NCI-H1105 treated with DMSO at 0.1 percent for 48 hours (cell line): Measurements from ENCODE around the gene PBLD.
"Not testable (repeated sequence)": the region's sequence is repeated elsewhere in the genome, so short reads cannot be mapped to it uniquely, and the experiment has no call there.

Source experiments
- DNase-seq: peaks from one replicate; lab custom pipeline; 2025; lab: John Stamatoyannopoulos, UW

PBLD gene

DNA sequence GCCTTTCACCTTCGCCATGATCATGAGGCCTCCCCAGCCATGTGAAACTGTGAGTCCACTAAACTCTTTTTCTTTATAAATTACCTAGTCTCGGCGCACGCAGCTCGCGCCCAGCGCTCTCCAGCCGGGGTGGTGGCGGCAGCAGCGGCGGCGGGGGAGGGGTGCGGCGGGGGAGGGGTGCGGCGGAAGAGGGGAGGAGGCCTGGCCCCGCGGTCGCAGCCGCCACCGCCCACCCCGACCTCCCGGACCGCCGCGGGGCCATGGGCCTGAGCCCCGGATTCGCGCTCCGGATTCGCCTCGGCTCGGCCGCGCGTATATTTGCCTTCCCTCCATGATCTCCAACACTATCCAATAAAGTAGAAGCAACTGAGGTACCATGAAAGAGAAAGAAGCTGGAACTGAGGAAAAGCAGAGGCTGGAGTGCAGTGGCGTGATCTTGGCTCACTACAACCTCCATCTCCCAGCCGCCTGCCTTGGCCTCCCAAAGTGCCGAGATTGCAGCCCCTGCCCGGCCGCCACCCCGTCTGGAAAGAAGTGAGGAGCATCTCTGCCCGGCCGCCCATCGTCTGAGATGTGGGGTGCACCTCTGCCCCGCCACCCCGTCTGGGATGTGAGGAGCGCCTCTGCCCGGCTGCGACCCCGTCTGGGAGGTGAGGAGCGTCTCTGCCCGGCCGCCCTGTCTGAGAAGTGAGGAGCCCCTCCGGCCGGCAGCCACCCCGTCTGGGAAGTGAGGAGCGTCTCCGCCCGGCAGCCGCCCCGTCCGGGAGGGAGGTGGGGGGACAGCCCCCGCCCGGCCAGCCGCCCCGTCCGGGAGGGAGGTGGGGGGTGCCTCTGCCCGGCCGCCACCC, 53.6 kb downstream of the PBLD start:
- not testable (repeated sequence) for DNase-seq

DNA sequence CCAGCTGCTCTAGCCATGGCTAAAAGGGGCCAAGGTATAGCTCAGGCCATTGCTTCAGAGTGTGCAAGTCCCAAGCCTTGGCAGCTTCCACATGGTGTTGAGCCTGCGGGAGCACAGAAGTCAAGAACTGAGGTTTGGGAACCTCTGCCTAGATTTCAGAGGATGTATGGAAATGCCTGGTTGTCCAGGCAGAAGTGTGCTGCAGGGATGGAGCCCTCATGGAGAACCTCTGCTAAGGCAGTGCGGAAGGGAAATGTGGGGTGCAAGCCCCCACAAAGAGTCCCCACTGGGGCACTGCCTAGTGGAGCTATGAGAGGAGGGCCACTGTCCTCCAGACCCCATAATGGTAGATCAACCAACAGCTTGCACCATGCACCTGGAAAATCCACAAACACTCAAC, 54.9 kb downstream of the PBLD start:
- not testable (repeated sequence) for DNase-seq

DNA sequence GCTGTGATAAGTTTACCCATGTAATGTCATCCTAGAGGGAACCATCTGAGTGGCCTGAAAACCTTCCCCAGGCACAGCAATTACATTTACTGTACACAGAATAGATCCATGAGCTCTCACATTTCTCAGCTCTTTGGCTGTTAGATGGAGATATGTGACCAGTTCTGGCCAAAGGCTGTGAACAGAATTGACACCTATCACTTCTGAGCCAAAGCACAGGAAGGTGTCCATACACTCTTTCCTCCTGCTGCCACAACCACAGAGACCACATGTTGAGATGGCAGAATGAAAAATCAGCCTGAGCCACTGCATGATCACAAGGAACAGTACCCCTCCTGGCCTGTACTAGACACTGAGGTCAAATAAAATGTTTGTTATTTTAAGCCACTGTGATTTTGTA, 56.5 kb downstream of the PBLD start:
- no peak for DNase-seq

DNA sequence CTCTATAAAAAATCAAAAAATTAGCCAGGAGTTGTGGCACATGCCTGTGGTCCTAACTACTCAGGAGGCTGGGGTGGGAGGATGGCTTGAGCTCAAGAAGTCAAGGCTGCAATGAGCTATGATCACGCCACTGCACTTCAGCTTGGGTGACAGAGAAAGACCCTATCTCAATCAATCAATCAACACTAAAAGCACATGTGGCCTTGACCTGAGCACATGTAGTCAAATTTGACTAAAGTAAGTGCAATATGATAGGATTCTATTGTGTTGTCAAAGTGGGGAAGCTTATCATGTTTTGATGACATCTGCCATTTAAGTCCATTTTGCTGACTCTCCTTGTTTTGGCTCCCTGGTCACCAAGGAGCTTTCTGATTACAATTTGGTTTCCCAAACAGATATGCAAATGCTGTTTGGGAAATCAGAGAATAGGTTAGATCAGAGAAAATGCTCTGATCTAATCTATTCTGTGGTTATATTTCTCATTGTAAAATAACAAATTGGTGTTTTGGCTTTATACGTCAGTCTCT, 57.1 kb downstream of the PBLD start:
- DNase-seq, result no peak

DNA sequence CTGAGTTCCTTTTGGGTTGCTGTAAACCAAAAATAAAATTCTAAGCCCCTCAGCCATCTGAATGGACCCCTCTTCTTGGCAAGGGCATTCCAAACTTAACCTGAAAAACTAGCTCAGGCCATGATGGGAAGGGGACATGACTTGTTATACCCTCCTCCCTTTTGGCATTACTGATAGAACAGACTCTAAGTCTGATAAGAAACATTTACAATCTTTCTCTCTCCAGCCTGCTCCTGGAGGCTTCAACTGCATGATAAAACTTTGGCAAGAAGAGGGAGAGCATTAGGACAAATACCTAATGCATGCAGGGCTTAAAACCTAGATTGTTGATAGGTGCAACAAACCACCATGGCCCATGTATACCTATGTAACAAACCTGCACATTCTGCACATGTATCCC, 59.9 kb downstream of the PBLD start:
- no peak for DNase-seq

DNA sequence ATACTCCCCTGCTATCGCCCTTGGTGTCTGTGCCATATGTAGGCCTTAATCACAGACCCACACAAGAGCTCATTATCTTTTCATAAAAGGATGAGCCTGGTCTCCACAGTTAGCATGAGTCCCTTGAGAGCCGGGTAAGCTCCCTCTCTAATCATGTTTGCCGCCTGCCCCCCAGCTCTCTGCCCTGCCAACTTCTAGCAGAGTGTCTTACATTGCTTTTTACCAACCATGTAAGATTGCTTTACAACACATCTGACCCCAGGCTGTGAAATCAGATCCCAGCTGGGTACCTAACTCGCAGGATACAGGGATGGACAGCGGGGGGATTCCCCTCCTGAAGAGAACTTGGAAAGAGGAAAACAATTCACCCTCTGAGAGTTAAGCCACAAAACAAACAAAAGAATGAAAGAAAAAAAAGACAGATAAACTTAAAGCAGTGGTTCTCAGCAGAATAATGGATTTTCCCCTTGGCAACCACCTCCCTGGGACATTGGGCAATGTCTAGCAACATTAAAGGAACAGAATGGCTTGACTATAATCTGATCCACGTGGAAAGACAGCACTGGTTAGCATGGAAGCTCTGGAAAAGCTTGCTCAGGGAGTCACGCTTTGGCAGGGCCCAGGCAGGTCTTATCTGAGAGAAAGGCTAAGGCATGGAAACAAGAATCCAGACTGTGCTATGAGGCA, 61.4 kb downstream of the PBLD start:
- DNase-seq, result no peak

DNA sequence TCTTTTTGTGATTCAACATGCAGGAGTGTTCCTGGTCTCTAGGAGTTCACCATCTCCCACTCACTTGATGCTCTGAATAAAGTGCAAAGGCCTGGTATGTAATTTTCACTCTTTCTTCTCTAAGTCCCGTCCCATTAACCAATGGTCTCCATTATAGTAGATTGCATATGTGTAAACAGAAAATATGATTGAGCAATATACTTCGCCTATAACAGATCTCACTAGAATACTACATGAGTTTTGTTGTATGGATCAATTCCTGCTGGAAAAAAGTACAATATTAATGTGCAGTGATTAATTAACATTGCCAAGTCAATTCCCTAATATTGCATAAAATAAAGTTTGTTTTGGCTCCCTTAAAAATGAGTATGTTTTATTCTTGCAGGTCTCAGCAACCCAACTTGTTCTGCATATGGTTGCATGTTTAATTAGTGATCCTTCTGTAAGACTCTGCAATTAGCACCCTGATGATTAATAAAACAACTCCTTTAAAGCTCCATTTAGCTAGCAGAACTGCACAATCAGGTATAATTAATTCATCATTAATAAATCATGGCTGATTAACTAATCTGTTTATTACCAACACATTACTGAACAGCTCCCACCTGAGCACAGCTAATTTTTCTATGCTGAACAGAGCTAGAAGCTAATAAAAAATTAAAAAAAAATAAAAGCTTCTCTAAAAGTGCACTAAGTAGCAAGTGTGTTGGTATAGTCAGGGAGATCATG, 63.0 kb downstream of the PBLD start:
- DNase-seq, result no peak

DNA sequence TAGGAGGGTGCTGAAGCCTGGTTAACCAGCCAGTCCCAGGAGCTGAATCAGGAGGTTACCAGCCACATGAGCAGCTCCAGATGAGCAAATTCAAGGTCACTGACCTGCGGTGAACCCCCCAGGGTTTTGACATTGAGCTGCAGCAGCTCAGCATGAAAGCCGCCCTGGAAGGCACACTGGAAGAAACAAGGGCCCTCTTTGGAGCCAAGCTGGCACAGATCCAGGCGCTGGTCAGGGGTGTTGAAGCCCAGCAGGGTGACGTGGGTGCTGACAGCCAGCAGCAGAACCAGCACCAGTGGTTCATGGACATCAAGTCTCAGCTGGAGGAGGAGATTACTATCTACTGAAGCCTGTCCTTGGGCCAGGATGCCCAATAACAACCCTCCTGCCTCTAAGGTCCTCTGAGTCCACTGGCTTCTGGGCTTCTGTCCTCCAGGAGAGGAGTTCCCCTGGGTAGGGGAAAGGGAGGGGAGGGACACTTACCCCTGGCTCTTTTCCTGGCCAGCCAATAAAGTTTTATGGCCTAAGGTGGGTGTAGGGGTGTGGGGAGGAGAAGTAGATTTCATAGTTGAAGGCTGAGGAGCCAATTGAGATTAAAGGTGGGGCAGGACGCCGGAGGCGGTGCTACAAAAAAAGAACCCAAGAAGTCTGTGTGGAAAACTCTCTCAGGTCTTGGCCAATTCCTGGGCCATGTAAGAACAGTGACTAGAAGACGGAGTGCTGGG, 71.4 kb downstream of the PBLD start:
- DNase-seq, result no peak

DNA sequence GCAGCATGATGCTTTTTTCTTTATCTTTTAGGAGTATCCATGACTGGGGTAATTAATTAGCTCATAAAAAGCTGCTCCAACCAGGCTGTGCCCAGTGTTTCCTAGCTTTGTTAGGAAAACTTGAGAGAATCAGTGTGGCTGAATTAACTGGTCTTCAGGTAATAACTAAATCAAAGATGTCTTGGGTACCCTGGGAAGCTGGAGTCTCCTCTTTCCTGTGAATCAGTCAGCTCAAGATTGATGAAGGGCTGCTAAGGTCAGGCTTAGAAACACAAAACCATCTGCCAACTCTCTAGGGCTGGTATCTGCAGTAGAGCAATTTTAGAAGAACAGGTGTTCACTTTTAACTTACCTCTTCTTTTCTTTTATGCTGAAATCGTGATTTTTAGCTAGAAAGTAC, 79.4 kb downstream of the PBLD start:
- no peak for DNase-seq

DNA sequence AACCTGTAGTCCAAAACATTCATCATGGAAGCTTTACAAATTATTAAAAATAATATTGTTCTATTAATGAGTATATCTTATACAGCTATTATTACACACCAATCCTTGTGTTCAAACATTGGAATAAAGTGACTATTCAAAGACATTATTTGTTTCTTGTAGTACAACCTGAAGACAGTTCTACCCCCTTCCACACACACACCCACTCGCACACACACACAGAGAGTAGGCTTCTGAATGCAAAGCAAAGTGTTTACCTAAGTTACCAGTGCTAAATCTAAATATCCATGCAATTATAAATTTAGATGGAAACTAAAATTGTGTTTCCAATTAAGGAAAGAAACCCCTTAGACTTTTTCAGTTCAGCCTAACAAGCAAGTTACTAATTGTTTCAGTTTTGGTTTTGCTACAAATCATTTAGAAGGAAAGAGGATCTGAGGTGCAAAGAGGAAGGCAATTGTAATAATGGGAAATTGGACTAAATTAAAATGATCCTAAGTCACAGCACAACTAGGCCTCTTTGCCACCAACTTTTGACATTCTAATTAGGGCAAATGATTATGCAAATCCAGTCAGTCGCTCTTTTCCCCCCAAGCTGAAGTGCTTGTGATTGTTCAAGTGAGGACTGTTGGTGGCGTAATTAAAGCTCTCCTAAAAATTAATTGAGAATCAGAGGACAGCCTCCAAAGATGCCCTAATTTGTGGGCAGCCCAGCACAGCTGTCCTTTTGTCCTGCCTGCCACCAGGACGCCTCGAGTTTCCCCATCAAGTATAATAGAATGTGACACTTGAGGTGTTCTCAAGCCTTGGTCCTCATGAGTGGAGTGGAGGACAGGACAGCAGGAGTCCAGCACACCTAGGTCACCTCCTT, 80.9 kb downstream of the PBLD start:
- DNase-seq, result no peak

DNA sequence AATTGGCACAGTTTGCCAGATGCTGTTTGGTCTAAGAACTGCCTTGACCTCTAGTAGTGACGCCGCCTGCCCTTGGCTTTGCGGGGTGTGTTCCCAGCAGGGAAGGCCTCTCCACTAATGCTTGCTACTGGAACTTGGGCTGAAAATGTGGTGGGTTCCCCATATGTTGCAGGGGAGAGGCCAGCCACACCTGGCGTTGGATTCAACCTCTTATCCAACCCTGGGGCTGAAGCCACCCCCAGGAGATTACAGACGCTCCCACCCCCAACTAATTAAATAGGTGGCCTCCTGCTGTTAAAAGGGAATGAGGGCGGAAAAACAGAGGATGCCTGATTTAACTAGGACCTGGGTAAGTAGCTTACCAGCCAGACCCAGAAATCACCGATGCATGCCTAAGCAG, 81.6 kb downstream of the PBLD start:
- DNase-seq, result no peak

DNA sequence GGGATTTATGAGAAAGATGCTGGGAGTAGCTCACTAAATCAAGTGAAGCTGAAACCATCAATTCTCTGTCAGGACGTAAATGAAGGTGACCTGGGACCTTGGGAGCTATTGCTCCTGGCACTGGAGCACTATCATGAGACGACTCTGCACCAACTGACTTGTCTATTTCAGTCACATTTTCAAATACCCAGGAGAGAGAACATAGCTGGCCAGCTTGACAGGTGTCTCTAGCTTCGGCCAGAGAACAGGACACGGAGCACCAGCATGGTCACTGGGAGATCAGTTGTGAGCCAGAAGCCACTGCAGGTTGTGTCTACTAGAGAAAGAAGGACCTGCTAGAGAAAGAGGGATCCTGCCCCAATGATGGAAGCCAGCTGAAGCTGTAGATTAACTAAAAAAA, 83.4 kb downstream of the PBLD start:
- DNase-seq, result no peak

DNA sequence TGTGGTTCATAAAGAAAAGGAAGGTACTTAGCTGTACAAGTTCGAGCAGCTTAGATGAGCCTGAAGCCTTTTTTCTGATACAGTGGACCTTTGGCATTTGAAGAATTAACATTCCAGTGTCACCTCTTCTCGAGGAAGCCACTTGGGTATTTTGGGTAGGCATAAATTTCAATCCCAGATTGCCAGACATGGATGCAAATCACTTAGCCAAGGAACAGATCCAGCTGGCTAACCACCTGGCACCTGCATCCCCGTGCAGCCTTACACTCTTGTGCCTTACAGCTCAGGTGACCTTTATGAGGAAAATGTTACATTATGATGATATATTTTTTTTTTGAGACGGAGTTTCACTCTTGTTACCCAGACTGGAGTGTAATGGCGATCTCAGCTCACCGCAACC, 84.8 kb downstream of the PBLD start:
- DNase-seq, result no peak

DNA sequence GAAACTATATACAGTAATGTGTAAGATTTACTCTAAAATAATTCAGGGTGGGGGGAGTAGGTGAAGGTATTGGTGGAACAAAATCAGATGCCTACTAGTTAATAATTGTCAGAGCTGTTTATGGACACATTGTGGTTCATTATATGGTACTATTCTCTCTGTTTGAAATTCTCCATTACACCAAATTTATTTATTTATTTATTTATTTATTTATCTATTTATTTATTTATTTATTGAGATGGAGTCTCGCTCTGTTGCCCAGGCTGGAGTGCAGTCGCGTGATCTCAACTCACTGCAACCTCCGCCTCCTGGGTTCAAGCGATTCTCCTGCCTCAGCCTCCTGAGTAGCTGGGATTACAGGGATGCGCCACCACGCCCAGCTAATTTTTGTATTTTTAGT, 86.3 kb downstream of the PBLD start:
- DNase-seq, result not testable (repeated sequence)

DNA sequence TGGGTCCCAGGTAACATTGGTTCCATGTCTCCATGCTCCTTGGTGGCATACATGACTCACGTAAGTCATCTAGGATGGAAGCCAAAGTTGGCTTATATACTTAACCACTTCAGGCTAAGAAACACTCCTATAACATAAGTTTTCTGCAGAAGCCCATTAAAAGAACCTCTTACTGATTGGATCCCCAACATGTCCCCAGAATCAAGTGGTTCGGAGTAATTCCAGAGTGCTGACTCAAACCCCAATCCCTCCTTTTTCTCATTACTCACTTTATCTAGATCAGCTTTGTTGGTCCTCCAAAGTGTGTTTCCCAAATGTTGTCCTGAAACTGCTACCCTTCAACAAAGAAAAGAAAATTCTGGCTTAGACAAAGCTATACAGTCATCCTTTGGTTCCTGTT, 90.7 kb downstream of the PBLD start:
- DNase-seq, result no peak

DNA sequence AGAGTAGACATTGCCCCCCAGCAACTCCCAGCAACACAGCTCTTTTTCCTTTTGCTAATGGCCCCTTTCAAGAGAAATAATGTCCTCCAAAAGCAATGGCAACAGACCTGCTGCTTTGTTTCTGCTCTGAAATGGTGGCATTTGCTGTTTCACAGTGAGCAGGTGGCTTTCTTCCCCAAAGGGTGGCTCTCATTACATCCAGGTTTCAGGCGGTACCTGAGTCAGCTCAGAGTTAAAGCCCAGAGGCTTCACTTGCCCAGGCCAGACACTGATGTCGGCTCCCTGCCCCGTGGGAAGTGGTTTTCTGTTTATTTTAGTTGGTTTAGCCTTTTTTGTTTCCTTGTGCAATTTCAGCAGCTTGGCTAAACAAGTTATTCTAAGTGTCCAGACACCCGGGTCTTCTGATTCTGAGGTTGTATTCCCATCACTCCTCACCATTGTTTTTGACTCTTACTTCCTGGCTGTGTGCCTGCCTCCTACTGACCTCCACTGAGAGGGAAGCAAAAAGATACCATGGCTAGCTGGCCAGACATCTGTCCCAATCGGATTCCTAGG, 93.1 kb downstream of the PBLD start:
- DNase-seq, result no peak

DNA sequence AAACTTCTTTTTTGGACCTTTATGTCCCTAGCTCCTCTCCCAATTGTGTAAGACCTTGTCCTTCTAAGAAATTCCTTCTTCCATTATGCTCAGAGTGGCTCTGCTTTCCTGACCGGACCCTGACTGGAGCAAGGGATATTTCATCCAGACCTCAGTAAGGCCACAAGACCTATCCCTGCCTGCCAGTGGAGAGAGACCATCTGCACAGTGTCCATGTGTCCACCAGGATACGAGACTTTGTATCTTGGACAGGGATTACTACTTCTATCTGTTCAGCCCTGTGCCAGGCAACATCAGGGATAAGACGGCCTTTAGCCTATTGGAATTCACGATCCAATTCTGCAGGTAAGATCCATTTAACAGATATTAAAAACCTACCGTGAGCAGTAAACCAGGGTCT, 93.7 kb downstream of the PBLD start:
- no peak for DNase-seq

DNA sequence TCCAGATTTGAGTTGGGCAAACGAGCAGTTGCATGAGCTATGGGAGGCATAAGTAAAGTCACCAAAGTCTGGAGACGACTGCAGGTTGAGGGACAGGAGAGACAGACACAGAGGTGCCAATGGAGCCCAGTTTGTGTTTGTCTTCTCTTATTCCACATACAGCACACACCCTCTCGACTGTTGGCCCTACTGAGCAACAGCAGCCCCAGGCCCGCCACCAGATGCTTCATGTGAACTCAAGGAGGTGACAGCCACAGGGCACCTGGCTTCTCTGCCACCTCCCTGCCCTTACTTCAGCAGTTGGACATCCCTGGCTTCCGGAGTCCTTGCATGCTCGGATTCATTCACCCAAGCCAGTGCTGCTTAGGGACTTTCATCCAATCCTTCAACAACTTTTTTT, 94.4 kb downstream of the PBLD start:
- no peak for DNase-seq

DNA sequence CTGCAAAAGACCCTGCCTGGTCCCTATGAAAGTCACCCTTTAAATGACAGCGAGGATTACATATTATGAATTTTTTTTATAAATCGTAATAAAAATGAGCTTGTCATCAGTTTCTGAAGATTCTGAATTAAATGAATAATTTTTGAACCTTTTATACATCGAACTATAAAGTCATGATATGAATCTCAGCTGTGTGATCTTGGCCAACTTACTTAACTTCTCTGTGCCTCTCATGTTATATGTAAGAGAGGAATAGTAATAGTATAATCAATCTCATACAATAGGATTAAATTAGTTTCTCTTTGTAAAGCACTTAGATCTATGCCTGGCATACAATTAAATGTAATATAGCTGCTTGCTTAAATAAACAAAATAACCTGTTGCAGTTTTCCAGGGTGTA, 95.6 kb downstream of the PBLD start:
- DNase-seq, result no peak

DNA sequence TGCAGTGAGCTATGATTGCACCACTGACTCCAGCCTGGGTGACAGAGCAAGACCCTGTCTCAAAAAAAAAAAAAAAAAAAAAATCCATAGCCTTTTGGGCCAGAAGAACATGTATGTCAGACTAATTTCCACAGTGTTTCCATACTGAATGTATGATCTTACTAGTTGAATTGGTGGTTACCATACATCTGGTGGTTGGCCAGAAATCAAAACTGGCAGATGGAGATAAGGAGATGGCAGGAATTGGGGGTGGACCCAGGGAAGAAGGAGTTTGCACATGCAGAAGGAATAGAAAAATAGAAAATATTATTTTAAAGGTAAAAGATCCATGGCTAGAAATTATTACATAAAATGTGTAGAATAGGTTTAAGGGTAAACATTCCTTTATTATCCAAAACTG, 97.1 kb downstream of the PBLD start:
- DNase-seq, result no peak

DNA sequence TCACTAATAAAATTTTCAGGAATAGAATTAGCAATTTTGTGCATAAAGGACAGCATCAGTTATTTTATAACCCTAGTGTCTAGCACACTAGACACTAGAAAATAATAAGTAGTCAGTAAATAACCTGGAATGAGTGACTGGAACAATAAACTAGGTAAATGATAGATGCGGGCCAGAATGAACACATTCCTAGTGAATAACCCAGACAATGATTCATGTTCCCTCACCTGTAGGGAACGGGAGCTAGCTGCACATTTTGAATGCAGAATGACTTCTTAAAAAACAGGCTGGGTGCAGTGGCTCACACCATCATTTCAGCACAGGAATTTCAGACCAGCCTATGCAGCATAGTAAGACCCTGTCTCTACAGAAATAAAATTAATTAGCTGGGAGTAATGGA, 97.6 kb downstream of the PBLD start:
- no peak for DNase-seq
